OCI-LY3 (cell line): ENCODE data around the gene NIPAL1.

Experiments
- EZH2phosphoT487 ChIP-seq: fragments of 200-600 bp; shearing (Covaris generic); IDR thresholded peaks from 2 replicates; pipeline ENCODE4 v1.6.1; 2018; ENCODE audit warnings: antibody characterized with exemption, mixed run types, low read depth
- TF ChIP-seq, protein P1 (sequence below): fragments of 200-600, 300-600 bp; sonication (generic); IDR thresholded peaks from 2 replicates; pipeline ENCODE4 v1.5.1; 2014; ENCODE audit warnings: antibody characterized with exemption, low read length, low read depth

DNA sequence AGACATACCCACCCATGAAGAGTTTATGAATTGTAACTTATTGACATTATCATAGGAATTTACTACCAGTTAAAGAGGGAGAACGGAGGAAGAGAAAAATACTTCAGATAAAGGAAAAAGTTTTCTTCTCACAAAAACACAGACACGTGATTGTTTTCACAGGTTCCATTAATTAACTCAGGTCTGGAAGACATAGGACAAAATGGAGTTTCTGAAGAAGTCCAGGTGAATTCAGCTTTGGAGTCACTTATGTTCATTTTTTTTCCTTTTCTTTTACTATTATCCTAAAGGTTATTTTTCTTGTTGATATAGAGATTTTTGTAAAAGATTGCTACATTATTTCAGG, 20.5 kb downstream of the NIPAL1 start:
- TF ChIP-seq, protein P1, sequence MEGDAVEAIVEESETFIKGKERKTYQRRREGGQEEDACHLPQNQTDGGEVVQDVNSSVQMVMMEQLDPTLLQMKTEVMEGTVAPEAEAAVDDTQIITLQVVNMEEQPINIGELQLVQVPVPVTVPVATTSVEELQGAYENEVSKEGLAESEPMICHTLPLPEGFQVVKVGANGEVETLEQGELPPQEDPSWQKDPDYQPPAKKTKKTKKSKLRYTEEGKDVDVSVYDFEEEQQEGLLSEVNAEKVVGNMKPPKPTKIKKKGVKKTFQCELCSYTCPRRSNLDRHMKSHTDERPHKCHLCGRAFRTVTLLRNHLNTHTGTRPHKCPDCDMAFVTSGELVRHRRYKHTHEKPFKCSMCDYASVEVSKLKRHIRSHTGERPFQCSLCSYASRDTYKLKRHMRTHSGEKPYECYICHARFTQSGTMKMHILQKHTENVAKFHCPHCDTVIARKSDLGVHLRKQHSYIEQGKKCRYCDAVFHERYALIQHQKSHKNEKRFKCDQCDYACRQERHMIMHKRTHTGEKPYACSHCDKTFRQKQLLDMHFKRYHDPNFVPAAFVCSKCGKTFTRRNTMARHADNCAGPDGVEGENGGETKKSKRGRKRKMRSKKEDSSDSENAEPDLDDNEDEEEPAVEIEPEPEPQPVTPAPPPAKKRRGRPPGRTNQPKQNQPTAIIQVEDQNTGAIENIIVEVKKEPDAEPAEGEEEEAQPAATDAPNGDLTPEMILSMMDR, result no peak
- TF ChIP-seq EZH2phosphoT487, result no peak
